Activated T-helper 1 cell treated with anti-CD3 and anti-CD28 coated beads, Interleukin-12 subunit alpha, Interleukin-12 subunit beta, Interleukin-2, Interleukin-4 antibody, amounts not matched to agents 30 ng/mL and 10 ng/mL and 1 ng/mL, durations not matched to agents 14 hours and 24 hours and 36 hours (primary cell): Measurements from ENCODE around the gene HACD2. TPM values are rescaled to one million over a fixed set of nuclear protein-coding genes. Genes with fewer than 3 reads are reported as not detected.
"Not testable (repeated sequence)": the region's sequence is repeated elsewhere in the genome, so short reads cannot be mapped to it uniquely, and the experiment has no call there.

Source experiments
- DNase-seq: peaks from one replicate; pipeline ENCODE4 v3.0.0; 2021; ENCODE audit warnings: low spot score
- H3K27ac Mint-ChIP-seq: one replicate; pipeline ENCODE4 v1.8.0; 2021; ENCODE audit warnings: mild to moderate bottlenecking, mixed read lengths
- H3K27me3 Mint-ChIP-seq: one replicate; pipeline ENCODE4 v1.8.0; 2022; ENCODE audit warnings: mild to moderate bottlenecking, moderate library complexity, mixed read lengths; ENCODE audit not compliant: insufficient read depth
- H3K36me3 Mint-ChIP-seq: one replicate; pipeline ENCODE4 v1.8.0; 2021; ENCODE audit warnings: low read depth, mixed read lengths
- H3K4me1 Mint-ChIP-seq: one replicate; pipeline ENCODE4 v1.8.0; 2021; ENCODE audit warnings: low read depth, mixed read lengths
- H3K4me3 Mint-ChIP-seq: one replicate; pipeline ENCODE4 v1.8.0; 2021; ENCODE audit warnings: mild to moderate bottlenecking, moderate library complexity, mixed read lengths
- H3K9me3 Mint-ChIP-seq: one replicate; pipeline ENCODE4 v1.8.0; 2021; ENCODE audit warnings: mixed read lengths
- intact Hi-C: fragments of 100-400 bp; cut with micrococcal nuclease; formaldehyde crosslinking; loops from one replicate; pipeline ENCODE4 v1.15.1; 2024
- total RNA-seq: library from RNA; stranded (reverse); gene quantifications from 2 replicates; pipeline ENCODE4 v1.2.3, GENCODE V29; 2022

HACD2 gene
- total RNA-seq, 1 donor from 2014 or later, result 31.5 TPM

- Mint-ChIP-seq H3K4me1 (no peaks in the 10 kb centered on the region), H3K27ac (no peak overlapping the region), H3K4me3 (no peak overlapping the region), H3K36me3 (no peaks in the 10 kb centered on the region), H3K27me3 (no peaks in the 10 kb centered on the region), H3K9me3 (no peaks in the 10 kb centered on the region)
- intact Hi-C loops, result no loop called here
- no peak for DNase-seq
Observed at GRCh38 chr3:123621850-123622189, 37.0 kb upstream of the HACD2 start.

DNA sequence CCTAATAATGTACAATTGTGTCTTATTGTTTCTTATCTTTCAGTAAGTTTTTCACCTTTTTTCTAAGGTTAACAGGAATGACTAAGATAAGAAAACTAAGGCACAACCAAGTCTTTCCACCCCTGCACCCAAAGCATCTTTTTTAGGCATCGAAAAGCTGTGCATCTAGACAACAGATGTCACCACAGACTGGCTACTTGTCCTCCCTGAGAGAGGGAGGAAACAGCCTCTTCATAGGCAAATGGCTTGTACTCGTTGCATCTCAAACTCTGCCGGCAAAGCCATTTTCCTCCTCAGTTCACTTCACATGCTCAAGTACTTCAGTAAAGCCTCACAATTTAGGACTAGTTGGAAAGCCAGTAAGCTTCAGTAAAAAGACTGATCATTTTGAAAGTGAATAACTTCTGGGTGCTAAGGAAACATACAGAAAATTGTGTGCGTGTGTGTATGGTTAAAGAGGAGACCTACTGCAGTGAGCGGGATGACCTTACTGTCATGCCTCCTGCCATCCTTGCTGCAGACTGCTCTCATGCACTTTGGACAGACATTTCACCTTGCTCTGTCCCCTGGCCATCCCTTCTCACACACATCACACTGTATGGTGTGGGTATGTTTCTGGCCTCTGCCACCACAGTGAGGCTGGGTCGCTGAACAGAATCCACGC, 36.5 kb upstream of the HACD2 start:
- no peaks in the 10 kb centered on the region for H3K9me3 Mint-ChIP-seq
- intact Hi-C loops, result no loop called here
- no peak overlapping the region for H3K4me3 Mint-ChIP-seq
- H3K27me3 Mint-ChIP-seq, result no peaks in the 10 kb centered on the region
- DNase-seq, result no peak
- no peaks in the 10 kb centered on the region for H3K36me3 Mint-ChIP-seq
- no peaks in the 10 kb centered on the region for H3K4me1 Mint-ChIP-seq
- no peak overlapping the region for H3K27ac Mint-ChIP-seq

- no peaks in the 10 kb centered on the region for H3K36me3 Mint-ChIP-seq
- no peaks in the 10 kb centered on the region for H3K9me3 Mint-ChIP-seq
- intact Hi-C loops, result no loop called here
- no peak overlapping the region for H3K27ac Mint-ChIP-seq
- H3K4me1 Mint-ChIP-seq, result no peaks in the 10 kb centered on the region
- no peaks in the 10 kb centered on the region for H3K27me3 Mint-ChIP-seq
- H3K4me3 Mint-ChIP-seq, result no peak overlapping the region
- no peak for DNase-seq
Observed at GRCh38 chr3:123620343-123620742, 35.5 kb upstream of the HACD2 start.

- no peak for DNase-seq
- Mint-ChIP-seq H3K4me3 (no peak overlapping the region), H3K36me3 (no peaks in the 10 kb centered on the region), H3K4me1 (no peaks in the 10 kb centered on the region), H3K27me3 (no peaks in the 10 kb centered on the region), H3K27ac (no peak overlapping the region), H3K9me3 (no peaks in the 10 kb centered on the region)
- intact Hi-C loops, result no loop called here
Observed at GRCh38 chr3:123618768-123619484, 34.1 kb upstream of the HACD2 start.

DNA sequence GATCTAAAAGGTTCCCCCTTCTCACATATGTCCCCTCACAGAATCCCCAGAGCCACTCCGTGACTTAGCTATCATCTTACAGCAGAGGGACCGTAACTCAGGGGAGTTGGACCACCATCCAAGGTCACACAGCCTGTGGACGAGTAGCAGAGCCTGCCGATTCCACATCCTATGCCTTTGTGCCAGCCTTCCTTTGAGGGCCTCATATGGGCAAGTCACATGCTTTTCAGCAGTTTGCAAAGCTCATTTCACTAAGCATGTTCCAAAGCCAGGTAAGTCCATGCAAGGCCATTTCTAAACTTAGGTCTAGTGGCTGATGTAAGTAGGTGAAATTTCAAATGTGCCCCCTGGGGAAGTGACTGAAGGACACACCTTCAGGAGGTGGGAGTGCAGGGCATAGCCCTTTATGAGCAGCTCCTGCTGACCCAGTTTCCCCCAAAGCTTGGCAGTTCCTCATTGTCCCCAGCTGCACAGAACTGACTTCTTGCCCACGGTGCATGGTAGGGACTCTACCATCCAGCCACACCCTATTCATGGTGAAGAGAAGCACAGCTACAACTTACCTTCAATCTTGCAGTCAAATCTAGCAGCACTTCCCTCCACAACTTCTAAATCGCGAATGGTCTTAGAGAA, 33.3 kb upstream of the HACD2 start:
- Mint-ChIP-seq H3K4me3 (no peak overlapping the region), H3K36me3 (no peaks in the 10 kb centered on the region), H3K27me3 (no peaks in the 10 kb centered on the region), H3K27ac (no peak overlapping the region), H3K9me3 (no peaks in the 10 kb centered on the region), H3K4me1 (no peaks in the 10 kb centered on the region)
- intact Hi-C loops, result no loop called here
- no peak for DNase-seq

- DNase-seq, result no peak
- no peaks in the 10 kb centered on the region for H3K9me3 Mint-ChIP-seq
- intact Hi-C loops, result no loop called here
- H3K4me3 Mint-ChIP-seq, result no peak overlapping the region
- H3K27me3 Mint-ChIP-seq, result no peaks in the 10 kb centered on the region
- no peaks in the 10 kb centered on the region for H3K36me3 Mint-ChIP-seq
- no peaks in the 10 kb centered on the region for H3K4me1 Mint-ChIP-seq
- H3K27ac Mint-ChIP-seq, result no peak overlapping the region
Observed at GRCh38 chr3:123616593-123616992, 31.7 kb upstream of the HACD2 start.

DNA sequence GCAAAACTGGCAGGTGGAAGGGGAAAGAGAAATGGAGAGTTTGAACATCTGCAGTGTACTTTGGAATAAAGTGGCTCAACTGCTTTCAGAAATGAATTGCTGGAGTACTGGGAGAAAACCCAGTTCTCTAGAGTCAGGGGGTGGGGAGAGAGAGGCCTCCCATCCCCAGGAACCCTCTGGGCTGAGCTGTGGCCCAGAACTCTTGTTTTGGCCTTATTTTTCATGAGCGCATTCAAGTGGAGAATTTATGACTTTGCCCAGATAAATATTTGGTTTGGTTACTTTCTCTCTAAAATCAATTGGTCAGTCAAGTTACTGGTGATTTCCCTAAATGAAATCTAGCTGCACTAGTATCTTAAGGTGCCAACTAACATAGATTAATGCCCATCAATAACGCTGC, 28.7 kb upstream of the HACD2 start:
- no peak overlapping the region for H3K27ac Mint-ChIP-seq
- intact Hi-C loops, result no loop called here

DNA sequence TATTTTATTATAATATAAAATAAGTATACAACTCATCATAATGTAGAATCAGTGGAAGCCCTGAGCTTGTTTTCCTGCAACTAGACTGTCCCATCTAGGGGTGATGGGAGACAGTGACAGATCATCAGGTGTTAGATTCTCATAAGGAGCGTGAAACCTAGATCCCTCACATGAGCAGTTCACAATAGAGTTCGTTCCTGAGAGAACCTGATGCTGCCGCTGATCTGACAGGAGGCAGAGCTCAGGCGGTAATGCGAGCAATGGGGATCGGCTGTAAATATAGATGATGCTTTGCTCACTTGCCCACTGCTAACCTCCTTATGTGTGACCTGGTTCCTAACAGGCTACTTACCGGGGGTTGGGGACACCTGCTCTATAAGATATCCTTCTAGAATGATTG, 26.8 kb upstream of the HACD2 start:
- intact Hi-C loops, DNase-seq, H3K4me1 Mint-ChIP-seq, H3K9me3 Mint-ChIP-seq, H3K27me3 Mint-ChIP-seq, H3K4me3 Mint-ChIP-seq, H3K36me3 Mint-ChIP-seq, H3K27ac Mint-ChIP-seq: not testable (repeated sequence)

More for the DNA sequence above, 28.7 kb upstream of the HACD2 start:
- DNase-seq, result no peak
- Mint-ChIP-seq H3K27me3 (no peaks in the 10 kb centered on the region), H3K4me3 (no peak overlapping the region), H3K4me1 (no peaks in the 10 kb centered on the region), H3K9me3 (no peaks in the 10 kb centered on the region), H3K36me3 (no peaks in the 10 kb centered on the region)

- DNase-seq, result no peak
- Mint-ChIP-seq H3K27me3 (no peaks in the 10 kb centered on the region), H3K4me3 (no peak overlapping the region), H3K4me1 (no peaks in the 10 kb centered on the region), H3K9me3 (no peaks in the 10 kb centered on the region), H3K36me3 (no peaks in the 10 kb centered on the region), H3K27ac (no peak overlapping the region)
- intact Hi-C loops, result no loop called here
Observed at GRCh38 chr3:123611082-123611481, 26.2 kb upstream of the HACD2 start.

- Mint-ChIP-seq H3K9me3 (no peaks in the 10 kb centered on the region), H3K27ac (no peak overlapping the region)
Observed at GRCh38 chr3:123610331-123610730, 25.5 kb upstream of the HACD2 start.

DNA sequence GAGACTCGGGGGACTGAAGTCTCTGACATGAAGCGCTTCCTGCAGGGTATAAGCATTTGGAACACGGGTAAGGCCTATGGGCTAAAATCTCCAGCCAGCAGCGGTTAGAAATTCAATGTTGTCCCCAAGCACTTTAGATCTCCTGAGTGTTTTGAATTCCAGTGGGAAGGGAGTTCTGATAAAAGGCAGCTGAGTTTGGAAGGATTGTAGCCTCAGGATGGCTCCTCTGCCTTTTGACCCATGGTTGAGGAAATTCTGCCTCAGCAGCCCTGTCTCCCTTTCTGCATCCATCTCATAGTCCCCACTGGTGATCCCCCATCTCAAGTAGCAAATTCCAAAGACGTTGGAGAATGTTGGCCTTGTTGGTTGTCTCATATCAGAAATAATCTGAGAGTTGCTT, 24.2 kb upstream of the HACD2 start:
- Mint-ChIP-seq H3K27ac (no peak overlapping the region), H3K4me1 (no peaks in the 10 kb centered on the region), H3K27me3 (no peaks in the 10 kb centered on the region), H3K9me3 (no peaks in the 10 kb centered on the region), H3K36me3 (no peaks in the 10 kb centered on the region), H3K4me3 (no peak overlapping the region)
- intact Hi-C loops, result no loop called here
- no peak for DNase-seq

More at GRCh38 chr3:123610331-123610730, 25.5 kb upstream of the HACD2 start:
- Mint-ChIP-seq H3K4me1 (no peaks in the 10 kb centered on the region), H3K36me3 (no peaks in the 10 kb centered on the region), H3K4me3 (no peak overlapping the region), H3K27me3 (no peaks in the 10 kb centered on the region)
- intact Hi-C loops, result no loop called here
- DNase-seq, result no peak

DNA sequence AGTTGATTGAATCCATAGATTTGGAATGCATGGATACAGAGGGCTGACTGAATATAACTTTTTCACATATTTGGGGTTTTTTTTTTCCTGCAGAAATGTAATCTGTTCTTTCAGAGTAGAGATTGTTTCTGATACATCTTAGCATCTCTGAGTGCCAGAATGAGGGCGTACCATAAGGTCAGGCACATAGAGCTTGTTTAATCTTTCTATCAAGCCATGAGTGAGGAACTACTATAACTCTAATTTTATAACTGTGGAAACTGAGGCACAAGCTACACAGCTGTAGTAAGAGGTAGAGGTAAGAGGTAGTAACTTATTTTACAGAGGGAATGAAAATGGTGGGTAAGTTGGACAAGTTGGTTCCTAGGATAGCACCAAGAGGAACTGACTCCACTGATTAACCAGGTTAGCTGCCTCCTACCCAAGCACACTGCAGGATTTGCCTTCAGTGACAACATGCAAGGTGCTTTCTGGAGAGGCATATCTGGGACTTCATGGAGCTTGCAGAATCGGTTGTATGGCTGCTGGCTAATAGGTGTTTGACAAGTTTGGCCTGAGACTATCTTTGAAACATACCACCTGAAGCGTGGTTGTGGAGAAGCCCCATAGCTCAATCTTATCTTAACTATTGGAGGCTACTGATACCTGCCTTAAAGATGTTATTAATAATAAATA, 23.5 kb upstream of the HACD2 start:
- Mint-ChIP-seq H3K4me1 (no peaks in the 10 kb centered on the region), H3K27me3 (no peaks in the 10 kb centered on the region), H3K36me3 (no peaks in the 10 kb centered on the region), H3K9me3 (no peaks in the 10 kb centered on the region), H3K27ac (no peak overlapping the region), H3K4me3 (no peak overlapping the region)
- no peak for DNase-seq
- intact Hi-C loops, result no loop called here

DNA sequence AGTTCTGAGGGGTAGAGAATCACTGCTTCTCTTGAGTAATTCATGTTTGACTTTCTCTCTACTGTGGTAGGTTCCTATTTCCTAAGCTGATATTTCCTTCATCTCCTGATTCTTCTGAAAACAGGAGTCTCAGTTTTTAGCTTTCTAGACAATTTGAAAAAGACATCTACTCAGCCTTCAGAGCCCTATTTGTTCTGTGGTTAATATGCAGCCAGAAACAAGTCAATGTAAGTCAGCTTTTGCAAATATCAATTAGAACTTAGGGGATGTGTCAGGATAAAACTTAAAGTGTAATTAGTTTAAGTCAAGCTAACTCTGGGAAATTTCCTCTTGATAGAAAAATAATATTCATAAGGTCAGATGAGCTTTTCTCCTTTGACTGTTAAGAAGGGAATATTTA, 21.7 kb upstream of the HACD2 start:
- DNase-seq, result no peak
- H3K4me1 Mint-ChIP-seq, result no peaks in the 10 kb centered on the region
- H3K27ac Mint-ChIP-seq, result no peak overlapping the region
- H3K9me3 Mint-ChIP-seq, result no peaks in the 10 kb centered on the region
- H3K27me3 Mint-ChIP-seq, result no peaks in the 10 kb centered on the region
- no peaks in the 10 kb centered on the region for H3K36me3 Mint-ChIP-seq
- intact Hi-C loops, result no loop called here
- no peak overlapping the region for H3K4me3 Mint-ChIP-seq
